Keratinocyte (primary cell): Measurements from ENCODE around the gene SYNDIG1. TPM values are rescaled to one million over a fixed set of nuclear protein-coding genes. Genes with fewer than 3 reads are reported as not detected.

Experiments
- DNase-seq: peaks from one replicate; pipeline ENCODE4 v3.0.0-alpha.2; 2011; ENCODE audit warnings: low read depth, missing footprints, low spot score
- FAIRE-seq: peaks from 2 replicates; lab custom pipeline; 2011; peaks lifted over from hg19 to GRCh38; lab: Jason Lieb, UNC
- H2AFZ ChIP-seq: 2 replicates; pipeline ENCODE4 v1.6.0; 2012; ENCODE audit warnings: low read length, control low read depth, inconsistent platforms; ENCODE audit not compliant: control insufficient read depth
- H3K27ac ChIP-seq: 2 replicates; pipeline ENCODE4 v1.5.1; 2011; ENCODE audit warnings: low read length; ENCODE audit not compliant: control insufficient read depth, insufficient read depth
- H3K27me3 ChIP-seq: 3 replicates; pipeline ENCODE4 v1.6.0; 2011; ENCODE audit warnings: low read length; ENCODE audit not compliant: control insufficient read depth, insufficient read depth; ENCODE audit errors: extremely low read depth
- H3K36me3 ChIP-seq, 2 experiments: 2 replicates in 1 of 2; 3 replicates in 1 of 2; pipeline ENCODE4 v1.5.1; 2011; ENCODE audit warnings: low read length in 2 of 2, mild to moderate bottlenecking in 1 of 2; ENCODE audit not compliant: control insufficient read depth in 2 of 2, insufficient read depth in 2 of 2; ENCODE audit errors: extremely low read depth in 1 of 2
- H3K4me1 ChIP-seq: 3 replicates; pipeline ENCODE4 v1.5.1; 2011; ENCODE audit warnings: low read length; ENCODE audit not compliant: control insufficient read depth, insufficient read depth; ENCODE audit errors: extremely low read depth
- H3K4me2 ChIP-seq: 3 replicates; pipeline ENCODE4 v1.6.0; 2011; ENCODE audit warnings: low read depth, low read length; ENCODE audit not compliant: control insufficient read depth, insufficient read depth; ENCODE audit errors: extremely low read depth
- H3K4me3 ChIP-seq, 3 experiments: fragments of 200-600 bp in 1 of 3; sonication (generic) in 1 of 3; 2 replicates in 2 of 3; 3 replicates in 1 of 3; pipeline ENCODE4 v1.5.1; 2011 to 2016; ENCODE audit warnings: low read length in 3 of 3, mild to moderate bottlenecking in 3 of 3, control low read depth in 2 of 3, inconsistent platforms in 1 of 3, low read depth in 1 of 3, mixed read lengths in 1 of 3, mixed run types in 1 of 3, moderate library complexity in 1 of 3; ENCODE audit not compliant: control insufficient read depth in 2 of 3, insufficient read depth in 2 of 3; ENCODE audit errors: extremely low read depth in 1 of 3
- H3K79me2 ChIP-seq: 2 replicates; pipeline ENCODE4 v1.6.0; 2012; ENCODE audit warnings: low read length; ENCODE audit not compliant: control insufficient read depth, insufficient read depth
- H3K9ac ChIP-seq: 3 replicates; pipeline ENCODE4 v1.6.0; 2011; ENCODE audit warnings: low read length; ENCODE audit not compliant: control insufficient read depth, insufficient read depth; ENCODE audit errors: extremely low read depth
- H3K9me1 ChIP-seq: 3 replicates; pipeline ENCODE4 v1.6.0; 2011; ENCODE audit warnings: low read length; ENCODE audit not compliant: control insufficient read depth, insufficient read depth; ENCODE audit errors: extremely low read depth
- H3K9me3 ChIP-seq: 2 replicates; pipeline ENCODE4 v1.5.1; 2012; ENCODE audit warnings: low read depth, low read length; ENCODE audit not compliant: control insufficient read depth
- H4K20me1 ChIP-seq: 3 replicates; pipeline ENCODE4 v1.6.0; 2011; ENCODE audit warnings: low read length; ENCODE audit not compliant: control insufficient read depth, insufficient read depth; ENCODE audit errors: extremely low read depth
- CTCF ChIP-seq, 3 experiments: IDR thresholded peaks in 1 of 3; conservative IDR thresholded peaks in 1 of 3; optimal IDR thresholded peaks in 1 of 3; 2 replicates in 2 of 3; 3 replicates in 1 of 3; pipeline versions ENCODE3 to v1.5.1; 2011; ENCODE audit warnings: low read length in 3 of 3, mild to moderate bottlenecking in 3 of 3, moderate library complexity in 2 of 3, control low read depth in 1 of 3, inconsistent platforms in 1 of 3; ENCODE audit not compliant: insufficient read depth in 2 of 3; ENCODE audit errors: extremely low read depth in 1 of 3
- EZH2 ChIP-seq: IDR thresholded peaks from one replicate; pipeline ENCODE4 v1.6.1; 2012; ENCODE audit warnings: inconsistent platforms, mild to moderate bottlenecking, low read length, moderate library complexity
- dilution Hi-C: fragments of 300-500 bp; cut with MboI; formaldehyde crosslinking; loops from one replicate; pipeline ENCODE4 v1.7.0; 2020; ENCODE audit warnings: low sequenced_read_pairs; ENCODE audit not compliant: extremely low pct_ligation_motif_present
- polyA plus RNA-seq, 5 experiments: library from polyadenylated mRNA; depleted of rRNA in 3 of 5; stranded (reverse) in 3 of 5; stranded (forward) in 1 of 5; unstranded in 1 of 5; fragments of >200 nt; gene quantifications; 1 replicate in 1 of 5; 2 replicates in 3 of 5; 3 replicates in 1 of 5; pipeline versions ENCODE4 v1.2.1 to v1.2.3, GENCODE V29; 2011 to 2012; ENCODE audit warnings: missing spikeins in 2 of 5, low read depth in 1 of 5, low replicate concordance in 1 of 5

The SYNDIG1 gene
- polyA plus RNA-seq, 1 donor (not counting 4 experiments of a cell fraction or from before 2014, with no cell fraction given), result 0.38 TPM

GRCh38 chr20:24574307-24574706 is 104.9 kb downstream of the SYNDIG1 start:
- FAIRE-seq, result no peak

GRCh38 chr20:24574797-24575196 is 105.4 kb downstream of the SYNDIG1 start:
- Histone ChIP-seq H3K36me3 (no peaks in the 10 kb centered on the region), H3K4me2 (no peak overlapping the region), H3K4me3 (no peak overlapping the region), H3K9me3 (no peaks in the 10 kb centered on the region), H4K20me1 (no peaks in the 10 kb centered on the region), H3K9ac (no peak overlapping the region), H2AFZ (no peak overlapping the region), H3K27ac (no peak overlapping the region), H3K4me1 (no peaks in the 10 kb centered on the region), H3K27me3 (no peaks in the 10 kb centered on the region), H3K79me2 (no peaks in the 10 kb centered on the region), H3K9me1 (no peaks in the 10 kb centered on the region)
- TF ChIP-seq CTCF (optimal IDR thresholded peaks at IDR 0.05 in 1 of 3, IDR thresholded peaks at IDR 0.05 in 1 of 3, conservative IDR thresholded peaks at IDR 0.05 in 1 of 3; ENCODE audit: extremely low read depth in 1 of 3, insufficient read depth in 2 of 3, low read length in 3 of 3), result no peak
- TF ChIP-seq EZH2, result no peak
- dilution Hi-C loops, result no loop called here
- no peak for FAIRE-seq
- DNase-seq, result no peak

More at GRCh38 chr20:24574307-24574706, 104.9 kb downstream of the SYNDIG1 start:
- Histone ChIP-seq H3K27ac (no peak overlapping the region), H3K79me2 (no peaks in the 10 kb centered on the region), H3K36me3 (no peaks in the 10 kb centered on the region), H3K4me1 (no peaks in the 10 kb centered on the region), H4K20me1 (no peaks in the 10 kb centered on the region), H3K27me3 (no peaks in the 10 kb centered on the region), H3K4me3 (no peak overlapping the region), H3K9me3 (no peaks in the 10 kb centered on the region), H3K9ac (no peak overlapping the region), H3K9me1 (no peaks in the 10 kb centered on the region), H3K4me2 (no peak overlapping the region), H2AFZ (no peak overlapping the region)
- no peak for TF ChIP-seq CTCF (optimal IDR thresholded peaks at IDR 0.05 in 1 of 3, IDR thresholded peaks at IDR 0.05 in 1 of 3, conservative IDR thresholded peaks at IDR 0.05 in 1 of 3; ENCODE audit: extremely low read depth in 1 of 3, insufficient read depth in 2 of 3, low read length in 3 of 3)
- no peak for TF ChIP-seq EZH2
- DNase-seq, result no peak
- dilution Hi-C loops, result no loop called here
